ENCODE measurements around the gene TPBG.

- TF ChIP-seq, protein P1, sequence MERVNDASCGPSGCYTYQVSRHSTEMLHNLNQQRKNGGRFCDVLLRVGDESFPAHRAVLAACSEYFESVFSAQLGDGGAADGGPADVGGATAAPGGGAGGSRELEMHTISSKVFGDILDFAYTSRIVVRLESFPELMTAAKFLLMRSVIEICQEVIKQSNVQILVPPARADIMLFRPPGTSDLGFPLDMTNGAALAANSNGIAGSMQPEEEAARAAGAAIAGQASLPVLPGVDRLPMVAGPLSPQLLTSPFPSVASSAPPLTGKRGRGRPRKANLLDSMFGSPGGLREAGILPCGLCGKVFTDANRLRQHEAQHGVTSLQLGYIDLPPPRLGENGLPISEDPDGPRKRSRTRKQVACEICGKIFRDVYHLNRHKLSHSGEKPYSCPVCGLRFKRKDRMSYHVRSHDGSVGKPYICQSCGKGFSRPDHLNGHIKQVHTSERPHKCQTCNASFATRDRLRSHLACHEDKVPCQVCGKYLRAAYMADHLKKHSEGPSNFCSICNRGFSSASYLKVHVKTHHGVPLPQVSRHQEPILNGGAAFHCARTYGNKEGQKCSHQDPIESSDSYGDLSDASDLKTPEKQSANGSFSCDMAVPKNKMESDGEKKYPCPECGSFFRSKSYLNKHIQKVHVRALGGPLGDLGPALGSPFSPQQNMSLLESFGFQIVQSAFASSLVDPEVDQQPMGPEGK (tag by site-specific recombination; IDR thresholded peaks at IDR 0.05): no peak
- no peak for TF ChIP-seq ZFP3 (tag by site-specific recombination; IDR thresholded peaks at IDR 0.05; ENCODE audit: low read depth)
Measured at GRCh38 chr6:82330171-82330804, 33.3 kb upstream of the TPBG start.

Measured in HEK293 (cell line).